Astrocyte (in vitro differentiated cells and primary cell): ENCODE measurements around the gene ABHD5. TPM values are rescaled to one million over a fixed set of nuclear protein-coding genes. Genes with fewer than 3 reads are reported as not detected.

ENCODE experiments used
- DNase-seq: peaks from one replicate; pipeline ENCODE4 v3.0.0-alpha.2; 2010; ENCODE audit warnings: low read depth
- FAIRE-seq: peaks from 2 replicates; lab custom pipeline; 2011; peaks lifted over from hg19 to GRCh38; lab: Jason Lieb, UNC
- H2AFZ ChIP-seq: 2 replicates; pipeline ENCODE4 v1.6.0; 2012; ENCODE audit warnings: low read depth, low read length, inconsistent platforms
- H3K27ac ChIP-seq: 2 replicates; pipeline ENCODE4 v1.5.1; 2011; ENCODE audit warnings: low read depth, low read length, inconsistent platforms
- H3K27me3 ChIP-seq: 2 replicates; pipeline ENCODE4 v1.6.0; 2011; ENCODE audit warnings: low read length, inconsistent platforms; ENCODE audit not compliant: insufficient read depth
- H3K36me3 ChIP-seq: 2 replicates; pipeline ENCODE4 v1.5.1; 2011; ENCODE audit warnings: low read length, inconsistent platforms; ENCODE audit not compliant: insufficient read depth
- H3K4me1 ChIP-seq: 2 replicates; pipeline ENCODE4 v1.5.1; 2011; ENCODE audit warnings: low read length, inconsistent platforms; ENCODE audit not compliant: insufficient read depth
- H3K4me2 ChIP-seq: 2 replicates; pipeline ENCODE4 v1.6.0; 2012; ENCODE audit warnings: low read length, inconsistent platforms
- H3K4me3 ChIP-seq: 2 replicates; pipeline ENCODE4 v1.5.1; 2011; ENCODE audit warnings: low read depth, mild to moderate bottlenecking, low read length, inconsistent platforms; ENCODE audit not compliant: insufficient read depth
- H3K79me2 ChIP-seq: 2 replicates; pipeline ENCODE4 v1.6.0; 2012; ENCODE audit warnings: mild to moderate bottlenecking, low read length, inconsistent platforms; ENCODE audit not compliant: insufficient read depth
- H3K9ac ChIP-seq: 2 replicates; pipeline ENCODE4 v1.6.0; 2012; ENCODE audit warnings: mild to moderate bottlenecking, low read length, inconsistent platforms
- H3K9me3 ChIP-seq: 2 replicates; pipeline ENCODE4 v1.5.1; 2012; ENCODE audit warnings: low read depth, mild to moderate bottlenecking, low read length, inconsistent platforms; ENCODE audit not compliant: insufficient read depth
- H4K20me1 ChIP-seq: 2 replicates; pipeline ENCODE4 v1.6.0; 2012; ENCODE audit warnings: low read length, inconsistent platforms; ENCODE audit not compliant: insufficient read depth
- H3K27ac Mint-ChIP-seq: one replicate; pipeline ENCODE4 v1.8.0; 2021; ENCODE audit warnings: mild to moderate bottlenecking, mixed read lengths; ENCODE audit not compliant: unreplicated experiment
- H3K27me3 Mint-ChIP-seq: one replicate; pipeline ENCODE4 v1.8.0; 2021; ENCODE audit warnings: low read depth, mixed read lengths; ENCODE audit not compliant: unreplicated experiment
- H3K36me3 Mint-ChIP-seq: one replicate; pipeline ENCODE4 v1.8.0; 2021; ENCODE audit warnings: low read depth, mixed read lengths; ENCODE audit not compliant: unreplicated experiment
- H3K4me1 Mint-ChIP-seq: one replicate; pipeline ENCODE4 v1.8.0; 2021; ENCODE audit warnings: low read depth, mixed read lengths; ENCODE audit not compliant: unreplicated experiment
- H3K4me3 Mint-ChIP-seq: one replicate; pipeline ENCODE4 v1.8.0; 2021; ENCODE audit warnings: mild to moderate bottlenecking, moderate library complexity, mixed read lengths; ENCODE audit not compliant: unreplicated experiment
- H3K9me3 Mint-ChIP-seq: one replicate; pipeline ENCODE4 v1.8.0; 2021; ENCODE audit warnings: mild to moderate bottlenecking, mixed read lengths; ENCODE audit not compliant: unreplicated experiment
- EZH2 ChIP-seq: IDR thresholded peaks from 2 replicates; pipeline ENCODE4 v1.6.1; 2012; ENCODE audit warnings: mild to moderate bottlenecking, low read length, inconsistent platforms; ENCODE audit not compliant: insufficient read depth
- total RNA-seq: library from RNA; stranded (reverse); gene quantifications from 2 replicates; pipeline ENCODE4 v1.2.1, GENCODE V29; 2021
- TF ChIP-seq, protein P1 (sequence below): IDR thresholded peaks from 2 replicates; pipeline ENCODE4 v1.5.1; 2011; ENCODE audit warnings: low read depth, mild to moderate bottlenecking, inconsistent platforms, low read length, moderate library complexity; ENCODE audit not compliant: insufficient read depth

ABHD5 gene
- total RNA-seq, 1 donor from 2014 or later, result 18.3 TPM

- H4K20me1 ChIP-seq, result no peaks in the 10 kb centered on the region
- no peaks in the 10 kb centered on the region for H3K36me3 ChIP-seq
- peaks cover 5% of the 10 kb centered on the region for H3K4me1 ChIP-seq
- H3K27ac ChIP-seq, result no peak overlapping the region
- no peak overlapping the region for H2AFZ ChIP-seq
- peaks cover 3% of the 10 kb centered on the region for H3K79me2 ChIP-seq
- H3K9ac ChIP-seq, result no peak overlapping the region
- DNase-seq (no peak), FAIRE-seq (no peak)
- Mint-ChIP-seq H3K36me3 (no peaks in the 10 kb centered on the region), H3K9me3 (peaks cover 7% of the 10 kb centered on the region), H3K4me1 (peaks cover 7% of the 10 kb centered on the region), H3K4me3 (no peak overlapping the region), H3K27ac (no peak overlapping the region), H3K27me3 (no peaks in the 10 kb centered on the region)
- no peaks in the 10 kb centered on the region for H3K9me3 ChIP-seq
- H3K4me2 ChIP-seq, result no peak overlapping the region
- H3K4me3 ChIP-seq, result no peak overlapping the region
- TF ChIP-seq, protein P1, sequence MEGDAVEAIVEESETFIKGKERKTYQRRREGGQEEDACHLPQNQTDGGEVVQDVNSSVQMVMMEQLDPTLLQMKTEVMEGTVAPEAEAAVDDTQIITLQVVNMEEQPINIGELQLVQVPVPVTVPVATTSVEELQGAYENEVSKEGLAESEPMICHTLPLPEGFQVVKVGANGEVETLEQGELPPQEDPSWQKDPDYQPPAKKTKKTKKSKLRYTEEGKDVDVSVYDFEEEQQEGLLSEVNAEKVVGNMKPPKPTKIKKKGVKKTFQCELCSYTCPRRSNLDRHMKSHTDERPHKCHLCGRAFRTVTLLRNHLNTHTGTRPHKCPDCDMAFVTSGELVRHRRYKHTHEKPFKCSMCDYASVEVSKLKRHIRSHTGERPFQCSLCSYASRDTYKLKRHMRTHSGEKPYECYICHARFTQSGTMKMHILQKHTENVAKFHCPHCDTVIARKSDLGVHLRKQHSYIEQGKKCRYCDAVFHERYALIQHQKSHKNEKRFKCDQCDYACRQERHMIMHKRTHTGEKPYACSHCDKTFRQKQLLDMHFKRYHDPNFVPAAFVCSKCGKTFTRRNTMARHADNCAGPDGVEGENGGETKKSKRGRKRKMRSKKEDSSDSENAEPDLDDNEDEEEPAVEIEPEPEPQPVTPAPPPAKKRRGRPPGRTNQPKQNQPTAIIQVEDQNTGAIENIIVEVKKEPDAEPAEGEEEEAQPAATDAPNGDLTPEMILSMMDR, result no peak
- no peak for TF ChIP-seq EZH2
- no peaks in the 10 kb centered on the region for H3K27me3 ChIP-seq
Measured at GRCh38 chr3:43686700-43687498, 3.8 kb upstream of the ABHD5 start.

DNA sequence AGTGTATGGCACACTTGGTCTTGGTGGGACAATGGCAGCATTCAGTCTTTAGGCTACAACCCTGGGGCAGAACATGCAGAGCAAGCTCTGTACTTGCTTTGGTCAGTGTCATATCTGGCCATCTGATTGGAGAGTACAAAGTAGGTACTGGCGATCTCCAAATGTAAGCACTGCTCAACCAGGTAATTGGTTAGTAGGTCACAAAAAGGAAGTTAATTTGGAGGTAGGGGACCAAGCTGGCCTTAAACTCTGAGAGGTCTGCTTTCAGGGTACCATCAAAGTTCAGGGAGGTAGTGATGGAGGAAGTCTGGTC, 3.3 kb upstream of the ABHD5 start:
- H3K4me1 Mint-ChIP-seq, result peaks cover 11% of the 10 kb centered on the region
- no peaks in the 10 kb centered on the region for H3K9me3 ChIP-seq
- no peaks in the 10 kb centered on the region for H3K36me3 ChIP-seq
- no peaks in the 10 kb centered on the region for H3K27me3 Mint-ChIP-seq
- H3K36me3 Mint-ChIP-seq, result no peaks in the 10 kb centered on the region
- no peak overlapping the region for H3K4me3 Mint-ChIP-seq
- TF ChIP-seq, protein P1, result no peak
- no peak for TF ChIP-seq EZH2
- H4K20me1 ChIP-seq, result peaks cover 4% of the 10 kb centered on the region
- H3K27ac Mint-ChIP-seq, result no peak overlapping the region
- H3K4me3 ChIP-seq, result no peak overlapping the region
- no peaks in the 10 kb centered on the region for H3K27me3 ChIP-seq
- no peak overlapping the region for H3K27ac ChIP-seq
- H3K4me2 ChIP-seq, result no peak overlapping the region
- FAIRE-seq (no peak), DNase-seq (no peak)
- peaks cover 9% of the 10 kb centered on the region for H3K79me2 ChIP-seq
- H3K9ac ChIP-seq, result no peak overlapping the region
- H3K9me3 Mint-ChIP-seq, result peaks cover 3% of the 10 kb centered on the region
- H2AFZ ChIP-seq, result no peak overlapping the region
- H3K4me1 ChIP-seq, result peaks cover 10% of the 10 kb centered on the region

- H3K27ac ChIP-seq, result no peak overlapping the region
- Mint-ChIP-seq H3K36me3 (no peaks in the 10 kb centered on the region), H3K4me3 (no peak overlapping the region), H3K9me3 (no peaks in the 10 kb centered on the region), H3K27ac (no peak overlapping the region), H3K27me3 (no peaks in the 10 kb centered on the region), H3K4me1 (peaks cover 11% of the 10 kb centered on the region)
- no peak overlapping the region for H3K9ac ChIP-seq
- H3K36me3 ChIP-seq, result no peaks in the 10 kb centered on the region
- H3K27me3 ChIP-seq, result no peaks in the 10 kb centered on the region
- FAIRE-seq, result no peak
- H3K4me3 ChIP-seq, result no peak overlapping the region
- no peak overlapping the region for H2AFZ ChIP-seq
- peaks cover 12% of the 10 kb centered on the region for H3K4me1 ChIP-seq
- no peaks in the 10 kb centered on the region for H3K9me3 ChIP-seq
- peaks cover 11% of the 10 kb centered on the region for H4K20me1 ChIP-seq
- no peak overlapping the region for H3K4me2 ChIP-seq
- TF ChIP-seq, protein P1, result no peak
- no peak for TF ChIP-seq EZH2
- H3K79me2 ChIP-seq, result peaks cover 17% of the 10 kb centered on the region
- no peak for DNase-seq
Measured at GRCh38 chr3:43688245-43688650, 2.5 kb upstream of the ABHD5 start.
